ENCODE measurements around the gene ACYP2.

ACYP2 gene

GRCh38 chr2:54330926-54331835 is 215.8 kb downstream of the ACYP2 start:
- DNase-seq: no peak

DNA sequence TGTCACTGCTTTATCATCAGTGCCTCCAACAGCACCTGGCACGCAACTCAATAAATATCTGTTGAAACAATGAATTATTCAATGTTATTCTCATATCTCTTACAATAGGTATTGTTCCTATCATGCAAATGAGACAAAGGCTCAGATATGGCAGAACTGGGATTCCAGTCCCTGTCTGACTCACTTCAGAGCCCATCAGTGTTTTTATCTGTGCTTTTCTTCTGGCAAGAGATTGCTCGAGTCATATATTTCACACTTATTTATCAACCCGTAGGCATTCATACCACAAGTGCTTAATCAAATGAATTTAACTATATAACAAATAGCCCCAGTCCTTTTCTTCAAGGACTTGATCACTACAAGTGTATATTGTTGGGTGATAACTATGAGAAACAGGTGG is 217.0 kb downstream of the ACYP2 start:
- DNase-seq: no peak

GRCh38 chr2:54336136-54336976 is 220.9 kb downstream of the ACYP2 start:
- DNase-seq: no peak

DNA sequence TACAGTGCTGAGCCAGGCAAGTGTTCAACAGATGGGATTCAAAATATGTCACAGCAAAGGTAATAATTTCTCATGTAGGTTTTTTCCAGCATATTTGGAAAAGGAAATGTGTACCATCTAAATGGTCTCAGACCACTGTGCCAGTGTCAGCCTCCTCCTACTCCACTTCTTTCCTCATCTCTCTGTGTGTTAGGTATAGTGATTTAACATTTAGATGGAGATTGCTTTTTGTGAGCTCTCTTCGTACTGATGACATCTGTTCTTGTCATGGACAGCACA is 221.5 kb downstream of the ACYP2 start:
- no peak for DNase-seq

DNA sequence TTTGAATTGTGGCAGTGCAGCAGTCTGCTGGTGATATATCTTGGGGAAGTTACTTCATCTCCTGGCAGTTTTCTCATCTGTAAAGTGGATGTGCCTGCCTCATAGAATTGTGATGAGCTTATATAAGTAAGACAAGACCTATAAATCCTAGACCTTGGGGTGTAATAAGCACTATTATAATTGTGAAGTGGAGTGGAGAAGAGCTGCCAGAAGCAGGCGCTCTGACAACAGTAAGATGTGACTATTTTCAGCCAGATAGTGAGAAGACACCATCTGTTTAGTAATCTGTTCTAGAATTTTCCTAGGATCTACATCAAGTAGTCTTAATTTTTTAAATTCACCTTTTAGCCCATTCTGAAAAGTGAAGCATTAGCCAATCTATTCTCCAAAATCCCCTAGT is 226.2 kb downstream of the ACYP2 start:
- DNase-seq: no peak

GRCh38 chr2:54342603-54343002 is 227.2 kb downstream of the ACYP2 start:
- no peak for DNase-seq

GRCh38 chr2:54347622-54348021 is 232.2 kb downstream of the ACYP2 start:
- no peak for DNase-seq

DNA sequence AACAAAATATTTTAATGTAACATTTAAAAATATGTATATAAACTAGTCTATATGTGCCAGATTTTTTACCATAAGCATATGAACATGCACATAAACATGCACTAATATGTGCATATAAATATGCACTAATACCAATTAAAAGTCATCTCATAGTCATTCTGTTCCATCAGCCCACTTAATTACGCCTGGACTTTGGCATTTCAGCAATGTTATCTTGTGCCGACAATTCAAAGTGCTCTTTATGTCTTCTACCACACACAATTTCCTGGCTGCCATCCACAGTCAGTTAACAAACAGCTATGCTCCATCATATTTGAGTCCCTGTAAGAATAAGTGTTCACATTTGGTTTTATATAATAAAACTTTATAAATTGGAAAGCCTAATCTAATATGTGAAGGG is 233.2 kb downstream of the ACYP2 start:
- no peak for DNase-seq

DNA sequence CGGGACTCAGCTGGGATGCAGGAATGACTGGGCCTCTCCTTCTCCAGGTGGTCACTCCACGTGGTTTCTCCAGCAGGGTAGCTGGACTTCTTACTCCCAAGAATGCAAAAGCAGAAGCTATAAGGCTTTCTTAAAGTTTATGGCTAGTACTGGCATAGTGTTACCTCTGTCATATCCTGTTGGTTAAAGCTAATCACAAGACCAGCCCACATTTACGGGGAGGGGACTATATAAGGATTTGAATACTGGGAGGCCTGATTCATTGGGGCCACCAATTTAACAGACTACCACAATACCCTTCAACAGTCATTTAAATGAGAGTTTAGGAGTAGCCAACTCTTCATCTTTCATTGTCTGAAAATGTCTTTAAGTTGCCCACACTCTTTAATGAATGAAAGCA is 235.0 kb downstream of the ACYP2 start:
- no peak for DNase-seq

DNA sequence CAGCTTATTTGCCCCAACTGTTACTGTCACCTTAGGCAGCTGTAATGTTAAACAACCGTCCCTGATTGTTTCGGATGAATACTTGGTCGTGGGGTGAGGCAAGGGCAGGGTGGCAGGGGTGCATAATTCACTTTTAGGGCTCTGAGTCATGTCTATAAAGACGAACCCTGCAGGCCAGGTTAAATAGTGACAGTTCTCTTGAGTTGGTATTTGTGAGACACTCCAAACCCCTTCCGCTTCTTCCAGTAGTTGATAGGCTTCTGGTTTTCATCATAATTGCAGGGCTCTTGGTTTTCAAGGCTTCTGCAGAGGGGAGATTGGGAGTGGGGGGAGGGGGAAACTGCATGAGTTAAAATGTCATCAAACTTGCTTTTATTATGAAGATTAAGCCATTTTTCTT is 237.8 kb downstream of the ACYP2 start:
- no peak for DNase-seq
